GM23248 (cell line): ENCODE data around the gene KCNH4. TPM values are rescaled to one million over a fixed set of nuclear protein-coding genes. Genes with fewer than 3 reads are reported as not detected.

Source experiments
- DNase-seq: peaks from one replicate; pipeline ENCODE4 v3.0.0-alpha.2; 2015
- H2AFZ ChIP-seq: fragments of 200-600 bp; sonication (generic); 2 replicates; pipeline ENCODE4 v1.6.1; 2016; ENCODE audit warnings: antibody characterized with exemption
- H3F3A ChIP-seq: fragments of 200-600 bp; sonication (generic); 2 replicates; pipeline ENCODE4 v1.6.1; 2016; ENCODE audit warnings: mild to moderate bottlenecking, antibody characterized with exemption, mixed run types; ENCODE audit not compliant: insufficient read depth
- H3K27ac ChIP-seq: fragments of 200-600 bp; sonication (generic); 2 replicates; pipeline ENCODE4 v1.5.1; 2016; ENCODE audit warnings: mild to moderate bottlenecking
- H3K27me3 ChIP-seq: fragments of 200-600 bp; sonication (generic); replicated peaks from 2 replicates; pipeline ENCODE4 v1.6.1; 2016; ENCODE audit warnings: mild to moderate bottlenecking; ENCODE audit not compliant: insufficient read depth
- H3K36me3 ChIP-seq: fragments of 200-600 bp; sonication (generic); 2 replicates; pipeline ENCODE4 v1.6.1; 2016; ENCODE audit warnings: low read depth, mild to moderate bottlenecking
- H3K4me1 ChIP-seq: fragments of 200-600 bp; sonication (generic); 2 replicates; pipeline ENCODE4 v1.6.1; 2016; ENCODE audit warnings: mild to moderate bottlenecking; ENCODE audit not compliant: insufficient read depth
- H3K4me2 ChIP-seq: fragments of 200-600 bp; sonication (generic); one replicate; pipeline ENCODE4 v1.6.1; 2016; ENCODE audit warnings: mild to moderate bottlenecking; ENCODE audit not compliant: unreplicated experiment
- H3K4me3 ChIP-seq: fragments of 200-600 bp; sonication (generic); 2 replicates; pipeline ENCODE4 v1.5.1; 2016; ENCODE audit warnings: mild to moderate bottlenecking
- H3K79me2 ChIP-seq: fragments of 200-600 bp; sonication (generic); 2 replicates; pipeline ENCODE4 v1.6.1; 2016; ENCODE audit warnings: mild to moderate bottlenecking; ENCODE audit not compliant: insufficient read depth
- H3K9ac ChIP-seq: fragments of 200-600 bp; sonication (generic); 2 replicates; pipeline ENCODE4 v1.6.1; 2016; ENCODE audit warnings: mild to moderate bottlenecking
- H3K9me2 ChIP-seq: fragments of 200-600 bp; sonication (generic); 2 replicates; pipeline ENCODE4 v1.6.1; 2016; ENCODE audit warnings: mixed run types, mild to moderate bottlenecking, moderate library complexity; ENCODE audit not compliant: insufficient read depth
- H3K9me3 ChIP-seq: fragments of 200-600 bp; sonication (generic); one replicate; pipeline ENCODE4 v1.6.1; 2017; ENCODE audit warnings: low read depth
- H4K20me1 ChIP-seq: fragments of 200-600 bp; sonication (generic); 2 replicates; pipeline ENCODE4 v1.6.0; 2016; ENCODE audit not compliant: insufficient read depth
- EZH2 ChIP-seq: fragments of 200-600 bp; sonication (generic); IDR thresholded peaks from 2 replicates; pipeline ENCODE4 v1.6.1; 2018; ENCODE audit warnings: antibody characterized with exemption, mild to moderate bottlenecking; ENCODE audit not compliant: insufficient read depth, poor library complexity, severe bottlenecking
- EZH2phosphoT487 ChIP-seq: fragments of 200-600 bp; sonication (generic); IDR thresholded peaks from 2 replicates; pipeline ENCODE4 v1.6.1; 2018; ENCODE audit warnings: antibody characterized with exemption, moderate library complexity, mild to moderate bottlenecking, low read depth; ENCODE audit not compliant: insufficient read depth
- WGBS, 2 experiments: methylation state at CpG; one replicate each; pipeline ENCODE4 v1.1.6; 2015 to 2017; ENCODE audit warnings: low lambda C conversion rate in 2 of 2, low coverage in 1 of 2; ENCODE audit errors: missing lambda C conversion rate in 2 of 2; 5-methylcytosine and 5-hydroxymethylcytosine counted together
- in situ Hi-C: fragments of 300-500 bp; cut with MboI; formaldehyde crosslinking; loops from 2 replicates; pipeline ENCODE4 v1.15.0; 2020
- polyA plus RNA-seq: library from polyadenylated mRNA; unstranded; fragments of >200 nt; fragmentation: Nextera tagmentation; extraction: Ambion mirVana; gene quantifications from 2 replicates; pipeline ENCODE4 v1.2.1, GENCODE V29; 2016
- total RNA-seq: library from RNA; depleted of rRNA; stranded (reverse); fragments of >200 nt; shearing (Covaris generic); gene quantifications from 2 replicates; pipeline ENCODE4 v1.2.3, GENCODE V29; 2014; rRNA removed

The KCNH4 gene
- total and polyA plus RNA-seq, 2 experiments from 2014 or later: not detected

DNA sequence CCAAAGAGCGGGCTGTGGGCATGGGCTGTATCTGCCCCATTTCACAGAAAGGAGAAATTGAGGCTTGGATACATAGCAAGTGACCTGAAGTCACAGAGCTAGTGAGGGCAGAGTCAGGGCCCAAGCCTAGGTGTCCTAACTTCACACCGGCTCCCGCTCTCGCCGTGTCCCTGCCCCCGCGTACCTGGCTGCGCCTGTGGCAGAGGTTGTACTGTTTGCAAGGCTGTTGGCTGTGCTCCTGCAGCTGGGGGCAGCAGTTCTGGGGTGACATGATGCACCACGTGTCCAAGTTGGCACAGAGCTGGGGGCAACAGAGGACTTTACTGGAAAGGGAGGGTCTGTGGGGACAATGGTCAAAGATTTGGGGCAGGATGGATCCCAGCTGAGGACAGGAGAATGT, 71.9 kb downstream of the KCNH4 start:
- Histone ChIP-seq H2AFZ (no peak overlapping the region), H3K27me3 (no peaks in the 10 kb centered on the region), H3K27ac (no peak overlapping the region), H3K9me2 (no peaks in the 10 kb centered on the region), H4K20me1 (no peaks in the 10 kb centered on the region), H3F3A (no peaks in the 10 kb centered on the region), H3K9me3 (no peaks in the 10 kb centered on the region), H3K4me3 (no peak overlapping the region), H3K4me2 (no peak overlapping the region), H3K9ac (no peak overlapping the region), H3K36me3 (no peaks in the 10 kb centered on the region), H3K4me1 (peaks cover 10% of the 10 kb centered on the region), H3K79me2 (no peaks in the 10 kb centered on the region)
- 93% methylated on average over 9 of the region's 9 CpGs for WGBS, 2 experiments
- in situ Hi-C loops: no loop called here
- TF ChIP-seq EZH2phosphoT487 (no peak), EZH2 (no peak)
- no peak for DNase-seq

- Histone ChIP-seq H3K9me2 (no peaks in the 10 kb centered on the region), H4K20me1 (no peaks in the 10 kb centered on the region), H3K27ac (no peak overlapping the region), H3K4me3 (no peak overlapping the region), H3K36me3 (no peaks in the 10 kb centered on the region), H3K4me1 (peaks cover 8% of the 10 kb centered on the region), H3K79me2 (no peaks in the 10 kb centered on the region), H3F3A (no peaks in the 10 kb centered on the region), H3K9me3 (no peaks in the 10 kb centered on the region), H3K27me3 (no peaks in the 10 kb centered on the region), H2AFZ (no peak overlapping the region), H3K9ac (no peak overlapping the region), H3K4me2 (no peak overlapping the region)
- WGBS, 2 experiments: 69 to 82% methylated on average over 34 to 51 of the region's 51 CpGs
- in situ Hi-C loops: no loop called here
- TF ChIP-seq EZH2: no peak
- no peak for TF ChIP-seq EZH2phosphoT487
- peak; percentile 47 for DNase-seq
Observed at GRCh38 chr17:42107597-42108576, 73.1 kb downstream of the KCNH4 start.

DNA sequence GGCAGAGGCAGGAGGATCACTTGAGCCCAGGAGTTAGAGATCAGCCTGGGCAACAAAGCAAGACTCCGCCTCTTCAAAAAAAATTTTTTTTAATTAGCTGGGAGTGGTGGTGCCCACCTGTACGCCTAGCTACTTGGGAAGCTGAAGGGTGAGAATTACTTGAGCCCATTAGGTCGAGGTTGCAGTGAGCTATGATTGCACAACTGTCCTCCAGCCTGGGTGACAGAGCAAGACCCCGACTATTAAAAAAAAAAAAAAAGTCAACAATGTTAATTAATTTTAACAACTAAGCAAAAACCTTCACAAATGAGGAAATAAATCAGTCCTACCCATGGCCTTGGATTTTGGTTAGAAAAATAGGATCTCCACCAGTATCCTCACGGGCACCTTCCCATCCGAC, 73.8 kb downstream of the KCNH4 start:
- in situ Hi-C loops: no loop called here

More for the DNA sequence above, 73.8 kb downstream of the KCNH4 start:
- DNase-seq: no peak
- H3K27me3 ChIP-seq: no peaks in the 10 kb centered on the region
- H3K9me3 ChIP-seq: no peaks in the 10 kb centered on the region
- H3K4me2 ChIP-seq: no peak overlapping the region
- H3K27ac ChIP-seq: no peak overlapping the region
- no peaks in the 10 kb centered on the region for H3K9me2 ChIP-seq
- H3K4me3 ChIP-seq: no peak overlapping the region
- no peak overlapping the region for H3K9ac ChIP-seq
- H3K4me1 ChIP-seq: peaks cover 5% of the 10 kb centered on the region; the same call in 1 of the 2 replicates
- no peaks in the 10 kb centered on the region for H3F3A ChIP-seq
- no peak overlapping the region for H2AFZ ChIP-seq
- no peaks in the 10 kb centered on the region for H4K20me1 ChIP-seq
- TF ChIP-seq EZH2phosphoT487 (no peak), EZH2 (no peak)
- 85 to 87% methylated on average over 6 of the region's 6 CpGs for WGBS, 2 experiments
- H3K36me3 ChIP-seq: no peaks in the 10 kb centered on the region
- no peaks in the 10 kb centered on the region for H3K79me2 ChIP-seq

Other genes with a start within 250 kb of the KCNH4 start
- gene CNP, start 214.3 kb downstream of the KCNH4 start, total RNA-seq: 58.3 and 69.4 TPM in 2 replicates
- gene CNP, start 214.3 kb downstream of the KCNH4 start, polyA plus RNA-seq: 103 and 107 TPM in 2 replicates
- gene DNAJC7, start 163.7 kb downstream of the KCNH4 start, total RNA-seq: 61.6 and 71.3 TPM in 2 replicates
- gene DNAJC7, start 163.7 kb downstream of the KCNH4 start, polyA plus RNA-seq: 69.3 and 73.5 TPM in 2 replicates
- 70.8 and 71.2 TPM in 2 replicates for gene NKIRAS2, start 161.1 kb downstream of the KCNH4 start, total RNA-seq
- gene NKIRAS2, start 161.1 kb downstream of the KCNH4 start, polyA plus RNA-seq: 66.5 and 67.5 TPM in 2 replicates
- 0.13 TPM in 1 of 2 replicates, not detected in the other for gene C17orf113, start 130.5 kb downstream of the KCNH4 start, total RNA-seq
- not detected in 2 replicates for gene C17orf113, start 130.5 kb downstream of the KCNH4 start, polyA plus RNA-seq
- gene ZNF385C, start 82.7 kb downstream of the KCNH4 start, total RNA-seq: not detected in 2 replicates
- gene ZNF385C, start 82.7 kb downstream of the KCNH4 start, polyA plus RNA-seq: not detected in 2 replicates
- gene DHX58, start 68.4 kb downstream of the KCNH4 start, total RNA-seq: 2.5 and 11.6 TPM in 2 replicates
- 1.6 and 2.0 TPM in 2 replicates for gene DHX58, start 68.4 kb downstream of the KCNH4 start, polyA plus RNA-seq
- 13.9 and 16.8 TPM in 2 replicates for gene KAT2A, start 59.8 kb downstream of the KCNH4 start, total RNA-seq
- gene KAT2A, start 59.8 kb downstream of the KCNH4 start, polyA plus RNA-seq: 6.0 and 7.2 TPM in 2 replicates
- not detected in 2 replicates for gene HSPB9, start 58.3 kb downstream of the KCNH4 start, total RNA-seq
- gene HSPB9, start 58.3 kb downstream of the KCNH4 start, polyA plus RNA-seq: 0.34 TPM in 1 of 2 replicates, not detected in the other
- 97.5 and 128 TPM in 2 replicates for gene RAB5C, start 26.2 kb downstream of the KCNH4 start, total RNA-seq
- 123 and 124 TPM in 2 replicates for gene RAB5C, start 26.2 kb downstream of the KCNH4 start, polyA plus RNA-seq
- gene HCRT, start 4.3 kb upstream of the KCNH4 start, total RNA-seq: not detected in 2 replicates
- not detected in 2 replicates for gene HCRT, start 4.3 kb upstream of the KCNH4 start, polyA plus RNA-seq
- 25.0 and 27.6 TPM in 2 replicates for gene GHDC, start 13.4 kb upstream of the KCNH4 start, total RNA-seq
- 11.1 and 13.0 TPM in 2 replicates for gene GHDC, start 13.4 kb upstream of the KCNH4 start, polyA plus RNA-seq
- gene STAT5B, start 95.2 kb upstream of the KCNH4 start, total RNA-seq: 21.8 and 23.5 TPM in 2 replicates
- 11.9 and 13.8 TPM in 2 replicates for gene STAT5B, start 95.2 kb upstream of the KCNH4 start, polyA plus RNA-seq
- gene STAT5A, start 107.4 kb upstream of the KCNH4 start, total RNA-seq: 21.2 and 26.3 TPM in 2 replicates
- gene STAT5A, start 107.4 kb upstream of the KCNH4 start, polyA plus RNA-seq: 6.7 and 6.8 TPM in 2 replicates
- gene STAT3, start 207.3 kb upstream of the KCNH4 start, total RNA-seq: 79.4 and 84.1 TPM in 2 replicates
- gene STAT3, start 207.3 kb upstream of the KCNH4 start, polyA plus RNA-seq: 112 and 115 TPM in 2 replicates
- 1,074 and 1,102 TPM in 2 replicates for gene CAVIN1, start 242.1 kb upstream of the KCNH4 start, total RNA-seq
- gene CAVIN1, start 242.1 kb upstream of the KCNH4 start, polyA plus RNA-seq: 666 and 686 TPM in 2 replicates